IMR-90 (cell line): ENCODE measurements around the gene MFNG. TPM values are rescaled to one million over a fixed set of nuclear protein-coding genes. Genes with fewer than 3 reads are reported as not detected.

Experiments used
- ATAC-seq: fragments of 200-7000 bp; cut with Tn5 transposase; 2 replicates; pipeline ENCODE4 v1.9.1; 2020; ENCODE audit warnings: low read depth, mild to moderate bottlenecking, moderate library complexity
- BruUV-seq: library from RNA; stranded (reverse); fragments of 400-500 nt; replicated peaks from 2 replicates; lab custom pipeline; 2021; lab: Mats Ljungman, UMichigan
- CTCF ChIA-PET: fragments of 300-600 bp; formaldehyde crosslinking; extraction: SDS; loops from one replicate; lab custom pipeline; 2021; ENCODE audit warnings: antibody characterized with exemption; lab: Yijun Ruan, JAX
- POLR2A ChIA-PET: fragments of 300-600 bp; sonication (Branson Sonifier 250); formaldehyde crosslinking; loops from one replicate; lab custom pipeline; 2022; ENCODE audit warnings: antibody characterized with exemption; ENCODE audit not compliant: unreplicated experiment; lab: Charles Lee
- DNase-seq: peaks from one replicate; pipeline ENCODE4 v3.0.0; 2013
- H2AFZ ChIP-seq: replicated peaks from 2 replicates; pipeline ENCODE3; 2013; ENCODE audit warnings: low read length, mild to moderate bottlenecking; ENCODE audit not compliant: poor library complexity
- H2AK5ac ChIP-seq: 2 replicates; pipeline ENCODE4 v1.6.1; 2013; ENCODE audit warnings: low read depth, low read length, inconsistent platforms
- H2AK9ac ChIP-seq: replicated peaks from 2 replicates; pipeline ENCODE3; 2013; ENCODE audit warnings: mild to moderate bottlenecking, low read depth, low read length, moderate library complexity; ENCODE audit not compliant: poor library complexity
- H2BK120ac ChIP-seq: 2 replicates; pipeline ENCODE4 v1.6.1; 2013; ENCODE audit warnings: low read depth, low read length, inconsistent platforms
- H2BK15ac ChIP-seq: 3 replicates; pipeline ENCODE4 v1.6.1; 2013; ENCODE audit warnings: low read depth, low read length, inconsistent platforms
- H2BK20ac ChIP-seq: 2 replicates; pipeline ENCODE4 v1.6.1; 2013; ENCODE audit warnings: low read depth, mild to moderate bottlenecking, inconsistent platforms, low read length, moderate library complexity
- H2BK5ac ChIP-seq: 2 replicates; pipeline ENCODE4 v1.6.1; 2013; ENCODE audit warnings: mild to moderate bottlenecking, low read depth, low read length, inconsistent platforms; ENCODE audit not compliant: poor library complexity, severe bottlenecking
- H3K14ac ChIP-seq: replicated peaks from 2 replicates; pipeline ENCODE4 v1.6.1; 2013; ENCODE audit warnings: low read depth, low read length, inconsistent platforms
- H3K18ac ChIP-seq: 2 replicates; pipeline ENCODE4 v1.6.1; 2013; ENCODE audit warnings: low read depth, low read length, control low read depth
- H3K23ac ChIP-seq: 2 replicates; pipeline ENCODE4 v1.6.1; 2013; ENCODE audit warnings: low read depth, low read length, inconsistent platforms
- H3K27ac ChIP-seq: 2 replicates; pipeline ENCODE4 v1.5.1; 2013; ENCODE audit warnings: mild to moderate bottlenecking, control low read depth, low read length; ENCODE audit not compliant: insufficient read depth
- H3K27me3 ChIP-seq: 2 replicates; pipeline ENCODE4 v1.6.1; 2013; ENCODE audit warnings: low read length; ENCODE audit not compliant: control insufficient read depth, insufficient read depth
- H3K36me3 ChIP-seq: 2 replicates; pipeline ENCODE4 v1.6.1; 2013; ENCODE audit warnings: low read length, mixed read lengths; ENCODE audit not compliant: control insufficient read depth, insufficient read depth
- H3K4ac ChIP-seq: 2 replicates; pipeline ENCODE4 v1.6.1; 2013; ENCODE audit warnings: low read depth, low read length, inconsistent platforms
- H3K4me1 ChIP-seq: 2 replicates; pipeline ENCODE4 v1.6.1; 2013; ENCODE audit warnings: low read length, mixed read lengths; ENCODE audit not compliant: control insufficient read depth, insufficient read depth
- H3K4me2 ChIP-seq: 2 replicates; pipeline ENCODE4 v1.6.1; 2013; ENCODE audit warnings: low read depth, mild to moderate bottlenecking, control low read depth, low read length, moderate library complexity
- H3K4me3 ChIP-seq: 2 replicates; pipeline ENCODE4 v1.5.1; 2013; ENCODE audit warnings: low read depth, mild to moderate bottlenecking, control low read depth, low read length, moderate library complexity; ENCODE audit not compliant: insufficient read depth
- H3K56ac ChIP-seq: 2 replicates; pipeline ENCODE4 v1.6.1; 2013; ENCODE audit warnings: low read length, inconsistent platforms; ENCODE audit not compliant: insufficient read depth; ENCODE audit errors: extremely low read depth
- H3K79me1 ChIP-seq, 2 experiments: 2 replicates each; pipeline ENCODE4 v1.6.1; 2013; ENCODE audit warnings: low read length in 2 of 2, inconsistent platforms in 1 of 2, low read depth in 1 of 2
- H3K9ac ChIP-seq: 2 replicates; pipeline ENCODE4 v1.6.1; 2013; ENCODE audit warnings: low read depth, low read length, control low read depth
- H3K9me1 ChIP-seq: 2 replicates; pipeline ENCODE4 v1.6.1; 2013; ENCODE audit warnings: low read length, inconsistent platforms; ENCODE audit not compliant: insufficient read depth
- H3K9me3 ChIP-seq: 2 replicates; pipeline ENCODE4 v1.6.1; 2013; ENCODE audit warnings: low read length; ENCODE audit not compliant: control insufficient read depth, insufficient read depth
- H4K20me1 ChIP-seq: 2 replicates; pipeline ENCODE4 v1.6.1; 2013; ENCODE audit warnings: low read length, inconsistent platforms; ENCODE audit not compliant: insufficient read depth
- H4K5ac ChIP-seq: 2 replicates; pipeline ENCODE4 v1.6.1; 2013; ENCODE audit warnings: mild to moderate bottlenecking, low read depth, low read length, control low read depth
- H4K8ac ChIP-seq, 2 experiments: 2 replicates each; pipeline ENCODE4 v1.6.1; 2013; ENCODE audit warnings: low read depth in 2 of 2, low read length in 2 of 2, control low read depth in 1 of 2, inconsistent platforms in 1 of 2
- H4K91ac ChIP-seq: 2 replicates; pipeline ENCODE4 v1.6.1; 2013; ENCODE audit warnings: low read depth, low read length, inconsistent platforms; ENCODE audit not compliant: insufficient read depth
- RAD21 ChIP-seq: IDR thresholded peaks from 2 replicates; pipeline ENCODE4 v1.6.1; 2012; ENCODE audit warnings: low read length, improper control_type of control experiment
- WGBS, 2 experiments: methylation state at CpG; one replicate each; pipeline versions ENCODE4 v1.1.5 to v1.1.7; 2013; ENCODE audit warnings: missing lambda C conversion rate in 2 of 2; ENCODE audit not compliant: insufficient read length in 1 of 2; ENCODE audit errors: extremely low coverage in 2 of 2; 5-methylcytosine and 5-hydroxymethylcytosine counted together
- dilution Hi-C: fragments of 300-500 bp; cut with HindIII; formaldehyde crosslinking; loops from one replicate; pipeline ENCODE4 v1.14.3; 2018; ENCODE audit warnings: low sequenced_read_pairs; ENCODE audit not compliant: unreplicated experiment
- in situ Hi-C: fragments of 300-500 bp; cut with MboI; formaldehyde crosslinking; loops from 3 replicates; pipeline ENCODE4 v1.14.3; 2019; ENCODE audit warnings: low sequenced_read_pairs, inconsistent platforms, mixed read lengths
- intact Hi-C: fragments of 100-400 bp; cut with micrococcal nuclease; formaldehyde crosslinking; loops from 2 replicates; pipeline ENCODE4 v1.10.0; 2022
- polyA plus RNA-seq, 3 experiments: library from polyadenylated mRNA; depleted of rRNA; stranded (reverse); fragments of >200 nt; gene quantifications; 2 replicates each; pipeline ENCODE4 v1.2.3, GENCODE V29; 2012; ENCODE audit warnings: low replicate concordance in 1 of 3
- total RNA-seq: library from RNA; depleted of rRNA; stranded (reverse); fragments of >200 nt; gene quantifications from 2 replicates; pipeline ENCODE4 v1.2.3, GENCODE V29; 2012
- TF ChIP-seq, protein P1 (sequence below): fragments of 150-350 bp; IDR thresholded peaks from 2 replicates; pipeline ENCODE4 v1.6.1; 2017; ENCODE audit warnings: mild to moderate bottlenecking, antibody characterized with exemption, low read length, low read depth

Gene MFNG
- total and polyA plus RNA-seq, 2 of the 4 experiments (the other 2 are of a cell fraction) = 0.15 TPM; not detected in 1

DNA sequence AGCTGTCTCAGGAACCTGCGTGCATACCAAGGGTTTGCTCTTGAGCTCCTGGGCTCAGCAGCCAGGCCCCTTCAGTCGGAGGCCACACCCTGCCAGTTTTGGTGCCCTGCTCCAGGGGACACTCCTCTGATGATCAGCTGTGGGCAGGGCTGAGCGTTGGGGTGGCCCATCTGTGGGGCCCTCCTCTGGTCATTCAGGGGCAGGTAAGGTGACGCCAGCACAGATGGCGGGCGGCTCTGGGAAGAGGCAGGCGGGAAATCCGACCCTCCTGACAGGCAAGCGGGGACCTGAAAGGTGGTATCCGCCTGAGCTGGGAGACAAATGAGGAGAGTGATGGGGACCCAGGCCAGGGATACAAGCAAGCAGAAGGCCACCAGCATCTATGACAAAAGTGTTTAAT, 3.8 kb upstream of the MFNG start:
- intact Hi-C loops = no loop called here

More for the DNA sequence above, 3.8 kb upstream of the MFNG start:
- H2AFZ ChIP-seq = no peak overlapping the region
- no peaks in the 10 kb centered on the region for H3K79me1 ChIP-seq
- no peak overlapping the region for H3K14ac ChIP-seq
- no peak overlapping the region for H3K27ac ChIP-seq
- no peak overlapping the region for H4K5ac ChIP-seq
- no peak for TF ChIP-seq RAD21
- TF ChIP-seq, protein P1, sequence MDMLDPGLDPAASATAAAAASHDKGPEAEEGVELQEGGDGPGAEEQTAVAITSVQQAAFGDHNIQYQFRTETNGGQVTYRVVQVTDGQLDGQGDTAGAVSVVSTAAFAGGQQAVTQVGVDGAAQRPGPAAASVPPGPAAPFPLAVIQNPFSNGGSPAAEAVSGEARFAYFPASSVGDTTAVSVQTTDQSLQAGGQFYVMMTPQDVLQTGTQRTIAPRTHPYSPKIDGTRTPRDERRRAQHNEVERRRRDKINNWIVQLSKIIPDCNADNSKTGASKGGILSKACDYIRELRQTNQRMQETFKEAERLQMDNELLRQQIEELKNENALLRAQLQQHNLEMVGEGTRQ = no peak
- peaks cover 7% of the 10 kb centered on the region for H3K4me1 ChIP-seq
- no peaks in the 10 kb centered on the region for H3K27me3 ChIP-seq
- 94% methylated on average over 8 of the region's 10 CpGs; no CpG with 5 or more reads in 1 of the 2 experiments for WGBS, 2 experiments
- ChIA-PET POLR2A (no interaction called here), CTCF (no interaction called here)
- no peaks in the 10 kb centered on the region for H3K9me3 ChIP-seq
- H2BK120ac ChIP-seq = no peak overlapping the region
- H4K20me1 ChIP-seq = peaks cover 5% of the 10 kb centered on the region; the same call in 1 of the 2 replicates
- no peak overlapping the region for H2AK9ac ChIP-seq
- no peak overlapping the region for H3K4me3 ChIP-seq
- ATAC-seq (no peak), DNase-seq (no peak)
- H3K18ac ChIP-seq = no peak overlapping the region
- no peaks in the 10 kb centered on the region for H3K9me1 ChIP-seq
- no TSS peak for BruUV-seq
- no peak overlapping the region for H4K8ac ChIP-seq
- H2AK5ac ChIP-seq = no peak overlapping the region
- H2BK20ac ChIP-seq = no peak overlapping the region
- no peak overlapping the region for H3K4me2 ChIP-seq
- H3K9ac ChIP-seq = no peak overlapping the region
- no peak overlapping the region for H2BK5ac ChIP-seq
- no peak overlapping the region for H3K4ac ChIP-seq
- H3K36me3 ChIP-seq = peaks cover 2% of the 10 kb centered on the region; the same call in 1 of the 2 replicates
- dilution Hi-C loops = no loop called here
- no peak overlapping the region for H4K91ac ChIP-seq
- no peak overlapping the region for H3K23ac ChIP-seq
- in situ Hi-C loops = no loop called here
- no peak overlapping the region for H3K56ac ChIP-seq
- H2BK15ac ChIP-seq = no peak overlapping the region
